ENCODE results near the gene TMPRSS4. TPM values are rescaled to one million over a fixed set of nuclear protein-coding genes. Genes with fewer than 3 reads are reported as not detected.

Gene TMPRSS4
- polyA plus RNA-seq, 1 experiment = not detected

GRCh38 chr11:118051136-118051610 is 25.7 kb upstream of the TMPRSS4 start:
- no peaks in the 10 kb centered on the region for H3K9me3 ChIP-seq (ENCODE audit: control insufficient read depth, insufficient read depth, low read length)
- DNase-seq (ENCODE audit: low read depth, low spot score) = no peak
- H3K27ac ChIP-seq (ENCODE audit: low read depth, low read length) = no peak overlapping the region
- H3K27me3 ChIP-seq (ENCODE audit: control insufficient read depth, insufficient read depth, low read length) = peaks cover 5% of the 10 kb centered on the region
- no peak for TF ChIP-seq CTCF (IDR thresholded peaks at IDR 0.05; ENCODE audit: low read depth, low read length)
- POLR2A ChIA-PET = no interaction called here
- no peak overlapping the region for H3K4me3 ChIP-seq (ENCODE audit: low read depth, low read length)
- CTCF ChIA-PET = interaction anchor here (1.3 to 6.3 kb wide), 2 partner anchors 232 to 243 kb away, joined by 4 to 86 read pairs; no protein-coding TSS in a partner anchor

- no peak for DNase-seq (ENCODE audit: low read depth, low spot score)
- no peak for TF ChIP-seq CTCF (IDR thresholded peaks at IDR 0.05; ENCODE audit: low read depth, low read length)
- peaks cover 5% of the 10 kb centered on the region for H3K27me3 ChIP-seq (ENCODE audit: control insufficient read depth, insufficient read depth, low read length)
- ChIA-PET CTCF (interaction anchor here (1.1 to 6.3 kb wide), 10 partner anchors 10 to 626 kb away, joined by 3 to 86 read pairs (median 8); no protein-coding TSS in a partner anchor), POLR2A (no interaction called here)
- no peaks in the 10 kb centered on the region for H3K9me3 ChIP-seq (ENCODE audit: control insufficient read depth, insufficient read depth, low read length)
- no peak overlapping the region for H3K27ac ChIP-seq (ENCODE audit: low read depth, low read length)
- H3K4me3 ChIP-seq (ENCODE audit: low read depth, low read length) = no peak overlapping the region
These were observed 25.0 kb upstream of the TMPRSS4 start for GRCh38 chr11:118051611-118052461.

GRCh38 chr11:118052581-118053206 is 24.2 kb upstream of the TMPRSS4 start:
- no peak overlapping the region for H3K27ac ChIP-seq (ENCODE audit: low read depth, low read length)
- CTCF ChIA-PET = interaction anchor here (0.5 to 6.3 kb wide), 23 partner anchors 10 to 627 kb away, joined by 3 to 86 read pairs (median 4); partner anchors contain the start of gene JAML
- no peak for TF ChIP-seq CTCF (IDR thresholded peaks at IDR 0.05; ENCODE audit: low read depth, low read length)
- DNase-seq (ENCODE audit: low read depth, low spot score) = no peak
- peaks cover 3% of the 10 kb centered on the region for H3K27me3 ChIP-seq (ENCODE audit: control insufficient read depth, insufficient read depth, low read length)
- no peak overlapping the region for H3K4me3 ChIP-seq (ENCODE audit: low read depth, low read length)
- POLR2A ChIA-PET = no interaction called here
- no peaks in the 10 kb centered on the region for H3K9me3 ChIP-seq (ENCODE audit: control insufficient read depth, insufficient read depth, low read length)

- POLR2A ChIA-PET = no interaction called here
- H3K27ac ChIP-seq (ENCODE audit: low read depth, low read length) = no peak overlapping the region
- H3K4me3 ChIP-seq (ENCODE audit: low read depth, low read length) = no peak overlapping the region
- H3K27me3 ChIP-seq (ENCODE audit: control insufficient read depth, insufficient read depth, low read length) = peaks cover 3% of the 10 kb centered on the region
- CTCF ChIA-PET = interaction anchor here (0.6 to 6.3 kb wide), 10 partner anchors 13 to 628 kb away, joined by 3 to 86 read pairs (median 6); no protein-coding TSS in a partner anchor
- H3K9me3 ChIP-seq (ENCODE audit: control insufficient read depth, insufficient read depth, low read length) = no peaks in the 10 kb centered on the region
- no peak for TF ChIP-seq CTCF (IDR thresholded peaks at IDR 0.05; ENCODE audit: low read depth, low read length)
- DNase-seq (ENCODE audit: low read depth, low spot score) = no peak
These were observed 21.9 kb upstream of the TMPRSS4 start for GRCh38 chr11:118054712-118055640.

All from AG04450 (cell line).